HL-60/S4 (cell line): ENCODE measurements around the gene KLHL13.

Source experiments
- in situ Hi-C: fragments of 300-500 bp; cut with MboI; formaldehyde crosslinking; loops from 2 replicates; pipeline ENCODE4 v1.14.3; 2022; ENCODE audit warnings: low sequenced_read_pairs

KLHL13 gene

GRCh38 chrX:117892469-117892868, 224.1 kb downstream of the KLHL13 start:
- in situ Hi-C loops, result no loop called here

- in situ Hi-C loops, result no loop called here
Observed at GRCh38 chrX:117871796-117872195, 244.8 kb downstream of the KLHL13 start.

DNA sequence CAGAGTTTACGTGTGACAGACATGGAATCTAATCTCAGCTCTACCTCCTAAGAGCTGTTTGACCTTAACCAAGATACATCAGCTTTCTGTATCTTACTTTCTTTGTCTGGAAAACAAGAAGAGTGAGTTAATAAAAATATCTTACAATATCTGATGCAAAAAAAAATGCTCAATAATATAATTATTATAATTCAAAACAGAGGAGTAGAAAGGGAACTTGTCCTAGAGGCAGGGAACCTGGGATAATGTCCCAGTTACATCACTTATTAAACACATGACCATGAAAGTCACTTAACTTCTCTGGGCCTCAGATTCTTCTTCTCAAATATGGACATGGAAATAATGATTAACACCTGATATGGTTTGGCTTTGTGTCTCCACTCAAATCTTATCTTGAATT, 256.1 kb downstream of the KLHL13 start:
- in situ Hi-C loops, result no loop called here

DNA sequence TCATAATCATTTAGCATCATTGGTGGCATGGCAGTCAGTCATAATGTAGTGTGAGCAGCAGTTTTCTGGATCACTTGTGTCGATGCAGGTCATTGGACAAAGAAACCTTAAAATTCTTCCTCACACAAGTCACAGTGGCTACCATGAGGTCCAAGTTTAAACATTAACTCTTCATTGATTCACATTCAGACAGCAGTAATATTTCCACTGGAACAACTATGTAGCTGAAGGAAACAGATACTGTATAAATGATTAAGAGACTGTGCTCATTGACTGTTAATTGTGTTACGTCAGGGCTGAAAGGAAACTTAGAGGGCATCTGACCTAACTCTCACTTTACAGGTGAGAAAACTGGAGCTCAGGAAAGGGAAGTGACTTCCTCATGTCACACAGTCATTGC, 261.8 kb downstream of the KLHL13 start:
- in situ Hi-C loops, result no loop called here

DNA sequence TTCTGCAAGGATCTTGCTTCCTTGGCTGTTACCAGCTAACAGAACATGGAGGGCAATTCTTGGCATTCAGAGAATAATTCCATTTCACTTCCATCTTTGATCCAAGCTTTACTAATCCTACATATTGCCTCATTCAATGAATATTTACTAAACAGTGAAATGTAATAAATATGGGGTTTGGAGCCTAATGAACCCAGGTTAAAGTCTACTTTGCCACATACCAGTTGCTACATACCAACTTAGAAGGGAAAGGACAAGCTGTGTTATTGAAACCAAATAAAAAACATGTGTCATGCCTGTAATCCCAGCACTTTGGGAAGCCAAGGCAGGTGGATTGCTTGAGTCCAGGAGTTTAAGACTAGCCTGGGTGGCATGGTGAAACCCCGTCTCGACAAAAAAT, 265.6 kb downstream of the KLHL13 start:
- in situ Hi-C loops, result no loop called here
